GM20431 (cell line): ENCODE data around the gene GRIP2.

Experiments
- in situ Hi-C: fragments of 300-500 bp; cut with MseI, MboI; formaldehyde crosslinking; loops from one replicate; pipeline ENCODE4 v1.15.0; 2020; ENCODE audit warnings: low sequenced_read_pairs; ENCODE audit not compliant: unreplicated experiment

GRIP2 gene

GRCh38 chr3:14444380-14444779 lies 95.8 kb downstream of the GRIP2 start:
- in situ Hi-C loops, result no loop called here

GRCh38 chr3:14441920-14442300 lies 98.2 kb downstream of the GRIP2 start:
- in situ Hi-C loops, result no loop called here

GRCh38 chr3:14441240-14441919 lies 98.8 kb downstream of the GRIP2 start:
- in situ Hi-C loops, result no loop called here

GRCh38 chr3:14440531-14441239 lies 99.5 kb downstream of the GRIP2 start:
- in situ Hi-C loops, result no loop called here

- in situ Hi-C loops, result no loop called here
Measured at GRCh38 chr3:14440168-14440518, 100.0 kb downstream of the GRIP2 start.

- in situ Hi-C loops, result no loop called here
Measured at GRCh38 chr3:14439501-14440167, 100.5 kb downstream of the GRIP2 start.
